ENCODE results near the gene ARL8B.

Gene ARL8B

GRCh38 chr3:5185093-5185673, 63.1 kb downstream of the ARL8B start:
- Histone ChIP-seq H3K27me3 (no peaks in the 10 kb centered on the region), H3K4me1 (peaks cover 0 to 25% (median 11%) of the 10 kb centered on the region in 4 donors), H3K4me3 (no peak overlapping the region), H3K9me3 (no peaks in the 10 kb centered on the region), H3K36me3 (peaks cover 12 to 23% (median 18%) of the 10 kb centered on the region in 3 donors), H3K27ac (no peak overlapping the region)
- no peak for TF ChIP-seq CTCF (IDR thresholded peaks at IDR 0.05)
- intact Hi-C loops (cut with DNase I; ENCODE audit: low total_unique reads): loop anchor here (5.0 kb wide), 1 partner anchor 63 kb away; the partner anchor contains the start of gene ARL8B
- DNase-seq: no peak

- intact Hi-C loops (cut with DNase I; ENCODE audit: low total_unique reads): loop anchor here (5.0 kb wide), 1 partner anchor 64 kb away; the partner anchor contains the start of gene ARL8B
Observed at GRCh38 chr3:5186089-5186857, 64.2 kb downstream of the ARL8B start.

GRCh38 chr3:5186858-5187155, 64.7 kb downstream of the ARL8B start:
- H3K27me3 ChIP-seq: no peaks in the 10 kb centered on the region
- no peaks in the 10 kb centered on the region for H3K9me3 ChIP-seq
- intact Hi-C loops (cut with DNase I; ENCODE audit: low total_unique reads): loop anchor here (5.0 kb wide), 1 partner anchor 65 kb away; the partner anchor contains the start of gene ARL8B
- peak overlapping the region; percentile 79 to 95 for H3K4me3 ChIP-seq
- H3K27ac ChIP-seq: peak overlapping the region; percentile 76 to 96
- peaks cover 0 to 40% (median 15%) of the 10 kb centered on the region in 4 donors for H3K4me1 ChIP-seq
- no peak for TF ChIP-seq CTCF (IDR thresholded peaks at IDR 0.05)
- H3K36me3 ChIP-seq: peaks cover 5 to 8% (median 7%) of the 10 kb centered on the region in 3 donors
- no peak for DNase-seq

More at GRCh38 chr3:5186089-5186857, 64.2 kb downstream of the ARL8B start:
- no peaks in the 10 kb centered on the region for H3K9me3 ChIP-seq
- no peak for DNase-seq
- no peaks in the 10 kb centered on the region for H3K27me3 ChIP-seq
- peaks cover 0 to 36% (median 15%) of the 10 kb centered on the region in 4 donors for H3K4me1 ChIP-seq
- peak overlapping the region; percentile 76 to 96 for H3K27ac ChIP-seq
- TF ChIP-seq CTCF (IDR thresholded peaks at IDR 0.05): no peak
- H3K4me3 ChIP-seq: peak overlapping the region; percentile 79 to 95
- peaks cover 11 to 13% (median 12%) of the 10 kb centered on the region in 3 donors for H3K36me3 ChIP-seq

GRCh38 chr3:5187156-5187919, 65.2 kb downstream of the ARL8B start, which contains the start of gene EDEM1:
Gene EDEM1 (plus strand): TSS chr3:5187707. CDS start chr3:5187806, 99 bp downstream.
- H3K4me3 ChIP-seq: peak within 1 kb of the TSS; percentile 79 to 95

More at GRCh38 chr3:5187156-5187919, 65.2 kb downstream of the ARL8B start, which contains the start of gene EDEM1:
- peaks cover 0 to 45% (median 15%) of the 10 kb centered on the region in 4 donors for H3K4me1 ChIP-seq
- H3K27ac ChIP-seq: peak within 1 kb of the TSS; percentile 94 to 96
- no peaks in the 10 kb centered on the region for H3K27me3 ChIP-seq
- peaks cover under 1 to 4% (median 2%) of the 10 kb centered on the region in 3 donors for H3K36me3 ChIP-seq
- TF ChIP-seq CTCF (IDR thresholded peaks at IDR 0.05): peak in 1 of 2 experiments; percentile 12
- intact Hi-C loops (cut with DNase I; ENCODE audit: low total_unique reads): loop anchor here (5.0 kb wide), 1 partner anchor 65 kb away; the partner anchor contains the start of gene ARL8B
- H3K9me3 ChIP-seq: no peaks in the 10 kb centered on the region
- peak; percentile 90 to 98 for DNase-seq

All from tibial artery (tissue), 4 donors.